ENCODE results near the gene DSCAM. TPM values are rescaled to one million over a fixed set of nuclear protein-coding genes. Genes with fewer than 3 reads are reported as not detected.

The DSCAM gene
- total RNA-seq, 3 donors from 2014 or later = not detected

DNA sequence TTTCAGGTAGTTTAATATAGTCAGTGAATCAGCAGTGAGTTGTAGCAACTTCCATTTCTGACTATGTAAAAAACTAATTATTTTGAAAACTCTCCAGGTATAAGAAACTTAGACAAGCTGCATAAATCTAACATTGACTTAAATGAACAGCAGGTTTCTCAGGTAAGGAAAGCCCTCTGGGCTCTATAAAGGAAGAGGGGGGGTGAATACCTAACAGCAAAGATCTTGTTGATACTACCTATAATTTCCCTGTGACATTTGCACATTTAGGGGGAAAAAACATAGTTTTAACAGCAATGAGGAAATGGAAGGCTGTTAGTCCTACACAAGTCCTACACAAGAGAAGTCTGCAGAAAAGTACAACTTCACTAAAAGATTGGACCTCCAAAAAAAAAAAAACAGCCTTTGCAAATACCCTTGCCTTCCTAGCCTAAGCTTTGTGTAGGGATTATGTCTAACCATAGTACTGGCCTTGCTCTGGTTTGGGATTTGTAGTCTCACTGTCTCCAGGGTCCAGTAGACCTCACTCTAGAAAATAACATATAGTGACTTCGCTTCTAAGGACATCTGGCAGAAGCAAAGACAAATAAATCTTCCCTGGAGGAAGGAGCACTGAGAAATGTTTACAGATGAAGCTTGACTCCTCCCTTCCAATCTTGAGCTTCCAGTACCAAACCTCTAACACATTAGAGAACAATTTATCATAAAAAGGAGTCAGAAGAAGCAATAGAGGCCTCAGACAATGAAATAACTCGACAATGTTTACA is 459.8 kb downstream of the DSCAM start:
- Mint-ChIP-seq H3K9me3 (peaks cover 8% of the 10 kb centered on the region), H3K4me1 (ENCODE audit: low read depth) (no peaks in the 10 kb centered on the region), H3K36me3 (ENCODE audit: insufficient read depth) (no peaks in the 10 kb centered on the region), H3K4me3 (no peak overlapping the region), H3K27me3 (ENCODE audit: low read depth) (no peaks in the 10 kb centered on the region)
- no peak for DNase-seq
- no peak for ATAC-seq

DNA sequence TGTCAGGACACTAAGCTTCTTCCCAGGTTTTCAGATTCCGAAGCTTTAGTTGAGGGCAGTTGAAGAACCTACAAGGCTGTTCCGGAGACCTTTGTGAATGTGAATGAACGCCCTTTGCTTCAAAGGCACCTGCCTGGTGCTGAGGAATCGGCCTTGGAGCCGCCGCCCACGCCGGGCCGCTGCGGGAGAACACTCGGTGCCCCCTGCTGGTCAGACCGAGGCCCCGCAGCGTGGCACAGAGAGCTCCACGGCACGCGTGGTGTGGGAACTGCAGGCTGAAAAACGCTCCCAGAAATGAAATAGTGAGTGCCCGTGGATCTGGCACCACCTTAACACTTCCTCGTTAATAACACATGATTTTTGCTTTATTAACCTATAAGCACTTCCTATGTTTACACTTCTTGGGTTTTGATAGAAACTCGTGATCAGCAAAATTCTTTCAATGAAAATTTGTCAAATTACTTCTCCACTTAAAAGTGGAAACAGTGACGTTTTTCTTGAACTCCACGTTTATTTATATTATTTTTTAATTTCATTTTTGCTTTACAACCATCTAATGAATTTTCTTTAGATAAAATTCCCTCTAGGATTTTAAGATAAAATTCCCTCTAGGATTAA is 460.6 kb downstream of the DSCAM start:
- Mint-ChIP-seq H3K4me3 (no peak overlapping the region), H3K36me3 (ENCODE audit: insufficient read depth) (no peaks in the 10 kb centered on the region), H3K4me1 (ENCODE audit: low read depth) (no peaks in the 10 kb centered on the region), H3K9me3 (peaks cover 8% of the 10 kb centered on the region), H3K27me3 (ENCODE audit: low read depth) (no peaks in the 10 kb centered on the region)
- ATAC-seq (no peak), DNase-seq (no peak)

DNA sequence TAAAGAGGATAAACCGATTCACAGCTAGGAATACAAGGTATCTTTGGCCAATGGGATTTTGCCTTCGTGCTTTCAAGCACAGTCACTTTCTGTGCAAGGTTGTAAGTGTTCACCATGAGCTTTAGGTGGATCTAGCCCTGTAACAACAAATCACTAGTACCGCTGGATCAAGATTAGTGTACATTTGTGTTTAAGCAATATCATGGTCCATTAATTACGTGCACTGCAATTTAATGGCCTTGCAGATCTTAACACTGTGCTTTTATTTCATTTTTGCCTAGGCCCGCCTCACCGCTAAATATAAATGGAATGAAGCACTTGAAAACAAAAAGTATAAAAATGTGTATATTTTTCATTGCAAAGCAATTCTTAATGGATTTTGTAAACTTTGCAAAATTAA is 461.1 kb downstream of the DSCAM start:
- DNase-seq (no peak), ATAC-seq (no peak)
- peaks cover 8% of the 10 kb centered on the region for H3K9me3 Mint-ChIP-seq
- no peaks in the 10 kb centered on the region for H3K4me1 Mint-ChIP-seq (ENCODE audit: low read depth)
- no peak overlapping the region for H3K4me3 Mint-ChIP-seq
- no peaks in the 10 kb centered on the region for H3K27me3 Mint-ChIP-seq (ENCODE audit: low read depth)
- H3K36me3 Mint-ChIP-seq (ENCODE audit: insufficient read depth) = no peaks in the 10 kb centered on the region

GRCh38 chr21:40383951-40384350 is 463.0 kb downstream of the DSCAM start:
- no peaks in the 10 kb centered on the region for H3K4me1 Mint-ChIP-seq (ENCODE audit: low read depth)
- DNase-seq (no peak), ATAC-seq (no peak)
- H3K27me3 Mint-ChIP-seq (ENCODE audit: low read depth) = no peaks in the 10 kb centered on the region
- no peak overlapping the region for H3K4me3 Mint-ChIP-seq
- H3K36me3 Mint-ChIP-seq (ENCODE audit: insufficient read depth) = no peaks in the 10 kb centered on the region
- H3K9me3 Mint-ChIP-seq = peaks cover 8% of the 10 kb centered on the region

DNA sequence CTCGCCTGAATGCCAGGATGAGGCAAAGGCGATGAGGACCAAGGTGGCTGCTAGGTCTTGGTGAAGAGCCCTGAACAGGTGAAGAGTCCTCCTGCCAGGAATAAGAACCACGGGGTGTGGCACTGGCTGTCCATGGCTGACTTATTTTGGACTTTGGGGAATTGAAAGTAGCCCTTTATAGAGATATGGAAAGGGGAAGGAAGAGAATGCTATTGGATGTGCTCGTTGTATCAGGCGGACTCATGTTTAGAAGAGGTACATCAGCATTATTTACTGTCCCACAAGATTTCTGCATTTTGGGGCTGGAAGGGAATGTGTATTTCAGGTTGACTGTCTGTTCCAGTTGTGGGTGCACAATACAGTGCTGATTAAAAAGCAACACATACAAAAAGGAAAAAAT is 465.8 kb downstream of the DSCAM start:
- peaks cover 8% of the 10 kb centered on the region for H3K9me3 Mint-ChIP-seq
- no peaks in the 10 kb centered on the region for H3K4me1 Mint-ChIP-seq (ENCODE audit: low read depth)
- no peaks in the 10 kb centered on the region for H3K36me3 Mint-ChIP-seq (ENCODE audit: insufficient read depth)
- ATAC-seq (no peak), DNase-seq (no peak)
- H3K27me3 Mint-ChIP-seq (ENCODE audit: low read depth) = no peaks in the 10 kb centered on the region
- no peak overlapping the region for H3K4me3 Mint-ChIP-seq

DNA sequence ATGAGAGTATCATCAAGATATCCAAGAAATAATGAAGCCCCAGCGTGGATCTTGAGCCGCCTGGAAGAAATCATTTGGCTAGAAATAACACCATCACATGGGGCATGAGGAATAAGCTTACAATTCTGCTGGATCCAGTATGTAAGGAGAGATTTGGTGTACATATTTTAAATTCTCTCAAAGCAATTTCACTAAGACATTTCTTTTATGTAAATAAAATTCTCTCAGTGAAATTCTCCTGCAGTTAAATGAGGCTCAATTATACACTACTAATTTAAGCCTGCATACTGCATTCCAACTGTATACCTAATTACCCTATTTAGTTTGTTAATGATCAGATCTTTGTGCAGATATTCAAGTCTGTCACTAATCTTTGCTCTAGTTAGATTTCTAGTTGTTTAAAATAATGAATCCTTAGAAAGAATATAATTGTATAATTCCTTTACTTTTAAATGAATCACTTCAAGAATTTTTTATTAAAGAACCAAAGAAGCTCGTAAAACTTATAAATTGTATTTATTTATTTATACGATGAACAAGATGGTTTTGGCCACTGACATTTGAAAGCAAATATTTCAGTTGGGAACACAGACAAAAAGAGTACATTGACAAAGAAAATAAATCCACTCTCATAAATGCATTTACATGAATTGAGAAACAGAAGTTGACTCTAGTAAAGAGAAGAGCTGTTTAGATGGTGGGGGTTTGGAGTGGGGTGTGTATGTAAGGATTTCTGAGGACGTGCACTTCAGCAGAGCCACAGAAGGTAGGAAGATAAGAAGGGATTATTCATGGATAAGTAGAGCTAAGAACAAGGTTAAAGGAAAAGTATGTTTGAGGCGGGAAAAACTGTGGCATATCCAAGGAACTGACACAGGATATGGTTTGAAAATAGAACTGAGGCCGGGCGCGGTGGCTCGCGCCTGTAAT is 466.8 kb downstream of the DSCAM start:
- no peaks in the 10 kb centered on the region for H3K36me3 Mint-ChIP-seq (ENCODE audit: insufficient read depth)
- no peaks in the 10 kb centered on the region for H3K4me1 Mint-ChIP-seq (ENCODE audit: low read depth)
- no peak for ATAC-seq
- H3K9me3 Mint-ChIP-seq = peaks cover 8% of the 10 kb centered on the region
- H3K27me3 Mint-ChIP-seq (ENCODE audit: low read depth) = no peaks in the 10 kb centered on the region
- no peak overlapping the region for H3K4me3 Mint-ChIP-seq
- DNase-seq = no peak

DNA sequence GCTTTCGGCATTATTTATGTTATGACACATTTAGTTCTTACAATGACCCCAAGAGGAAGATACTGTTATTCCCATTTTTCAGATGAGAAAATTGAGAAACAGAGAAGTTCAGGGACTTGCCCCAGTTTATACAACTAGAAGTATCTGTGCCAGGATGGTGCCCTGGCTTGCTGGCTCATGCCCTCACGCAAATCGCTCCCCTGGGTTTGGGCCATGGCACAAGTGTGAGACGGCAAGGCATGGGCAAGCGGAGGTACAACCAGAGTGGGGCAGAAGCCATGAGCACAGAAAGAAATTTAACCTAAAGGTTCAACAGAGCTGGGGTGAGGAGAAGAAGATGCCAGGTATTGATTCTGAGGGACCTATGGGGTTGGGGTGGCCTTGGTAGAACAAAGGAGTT is 469.8 kb downstream of the DSCAM start:
- no peak overlapping the region for H3K4me3 Mint-ChIP-seq
- H3K36me3 Mint-ChIP-seq (ENCODE audit: insufficient read depth) = no peaks in the 10 kb centered on the region
- DNase-seq (no peak), ATAC-seq (no peak)
- H3K27me3 Mint-ChIP-seq (ENCODE audit: low read depth) = no peaks in the 10 kb centered on the region
- H3K9me3 Mint-ChIP-seq = peaks cover 4% of the 10 kb centered on the region
- H3K4me1 Mint-ChIP-seq (ENCODE audit: low read depth) = no peaks in the 10 kb centered on the region

DNA sequence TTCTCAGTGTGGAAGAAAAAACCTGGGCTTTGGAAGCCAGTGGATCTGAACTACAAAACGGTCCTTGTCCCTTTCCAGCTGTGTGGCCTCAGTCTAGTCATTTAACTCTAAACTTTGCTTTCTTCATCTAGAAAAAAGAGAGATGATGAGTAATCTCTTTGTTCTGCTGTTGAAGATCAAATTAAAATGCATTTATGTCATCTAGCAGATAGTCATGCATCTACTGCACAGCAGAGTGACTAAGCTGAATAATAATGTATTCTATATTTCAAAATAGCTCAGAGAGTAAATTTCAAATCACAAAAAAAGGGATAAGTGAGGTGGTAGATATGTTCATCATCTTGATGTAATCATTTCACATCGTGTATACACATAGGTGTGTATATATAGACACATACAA is 473.2 kb downstream of the DSCAM start:
- Mint-ChIP-seq H3K4me1 (ENCODE audit: low read depth) (no peaks in the 10 kb centered on the region), H3K27me3 (ENCODE audit: low read depth) (no peaks in the 10 kb centered on the region), H3K9me3 (no peaks in the 10 kb centered on the region), H3K4me3 (no peak overlapping the region), H3K36me3 (ENCODE audit: insufficient read depth) (no peaks in the 10 kb centered on the region)
- ATAC-seq (no peak), DNase-seq (no peak)

DNA sequence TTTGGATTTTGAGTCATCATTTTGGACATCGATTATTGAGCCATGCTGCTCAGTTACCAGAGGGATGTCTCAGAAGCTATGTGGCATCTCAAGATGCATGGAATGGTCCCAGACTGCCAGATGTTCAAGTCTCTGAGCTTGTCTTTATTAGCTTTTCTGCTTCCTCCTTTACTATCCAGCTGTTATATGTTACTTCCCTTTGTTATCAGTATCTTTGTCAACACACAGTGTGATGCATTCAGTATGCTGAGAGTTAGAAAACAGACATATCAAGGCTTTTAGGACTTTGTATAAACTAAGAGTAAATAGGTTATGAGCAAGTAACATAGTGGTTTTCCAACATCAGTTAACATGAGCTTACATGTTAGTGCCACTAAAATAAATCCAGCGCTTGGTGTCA is 474.5 kb downstream of the DSCAM start:
- Mint-ChIP-seq H3K9me3 (no peaks in the 10 kb centered on the region), H3K36me3 (ENCODE audit: insufficient read depth) (no peaks in the 10 kb centered on the region), H3K27me3 (ENCODE audit: low read depth) (no peaks in the 10 kb centered on the region), H3K4me1 (ENCODE audit: low read depth) (no peaks in the 10 kb centered on the region), H3K4me3 (no peak overlapping the region)
- DNase-seq (no peak), ATAC-seq (no peak)

DNA sequence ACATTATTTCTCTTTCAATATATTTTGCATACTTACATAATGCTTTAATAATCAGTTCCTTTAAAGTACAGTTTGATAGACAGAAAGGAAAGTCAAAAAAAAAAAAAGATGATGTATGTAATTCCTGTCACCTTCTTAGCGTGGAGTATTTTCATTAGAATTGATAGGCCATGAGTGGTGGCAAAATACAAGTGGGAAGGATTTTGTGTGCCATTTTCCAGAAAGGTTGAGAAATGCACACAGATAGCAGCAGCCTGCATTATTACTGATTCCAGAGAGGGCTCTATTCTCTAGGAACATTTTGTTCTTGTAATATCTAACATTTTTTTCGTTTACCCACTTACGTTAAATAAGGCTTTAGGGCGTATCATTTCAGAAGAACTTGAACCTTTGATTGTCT is 475.6 kb downstream of the DSCAM start:
- Mint-ChIP-seq H3K36me3 (ENCODE audit: insufficient read depth) (no peaks in the 10 kb centered on the region), H3K4me3 (no peak overlapping the region), H3K9me3 (no peaks in the 10 kb centered on the region), H3K27me3 (ENCODE audit: low read depth) (no peaks in the 10 kb centered on the region), H3K4me1 (ENCODE audit: low read depth) (no peaks in the 10 kb centered on the region)
- ATAC-seq (no peak), DNase-seq (no peak)

DNA sequence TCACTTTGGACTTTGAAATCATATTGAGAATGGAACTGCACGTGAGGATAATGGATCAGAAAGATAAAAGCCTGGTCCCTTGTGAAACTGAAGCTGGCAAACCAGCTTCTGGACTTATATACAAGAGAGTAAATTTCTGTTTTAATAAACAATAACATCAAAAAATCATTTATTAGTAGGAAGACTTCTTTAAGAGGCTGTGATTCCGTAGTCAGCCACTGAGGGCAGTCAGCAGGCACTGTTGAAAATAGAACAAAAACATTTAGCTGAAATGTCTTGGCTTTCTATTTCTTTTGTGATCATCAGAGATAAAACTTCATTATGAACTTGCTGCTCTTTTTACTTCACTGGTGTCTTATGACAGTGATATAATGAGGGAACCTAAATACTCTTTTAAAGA is 490.3 kb downstream of the DSCAM start:
- Mint-ChIP-seq H3K4me3 (no peak overlapping the region), H3K4me1 (ENCODE audit: low read depth) (no peaks in the 10 kb centered on the region), H3K36me3 (ENCODE audit: insufficient read depth) (no peaks in the 10 kb centered on the region), H3K27me3 (ENCODE audit: low read depth) (no peaks in the 10 kb centered on the region), H3K9me3 (peaks cover 10% of the 10 kb centered on the region)
- no peak for ATAC-seq
- DNase-seq = no peak

- ATAC-seq = no peak
- no peaks in the 10 kb centered on the region for H3K36me3 Mint-ChIP-seq (ENCODE audit: insufficient read depth)
- no peak for DNase-seq
- H3K4me1 Mint-ChIP-seq (ENCODE audit: low read depth) = no peaks in the 10 kb centered on the region
- H3K4me3 Mint-ChIP-seq = no peak overlapping the region
- no peaks in the 10 kb centered on the region for H3K27me3 Mint-ChIP-seq (ENCODE audit: low read depth)
- H3K9me3 Mint-ChIP-seq = peaks cover 17% of the 10 kb centered on the region
These were observed 491.9 kb downstream of the DSCAM start for GRCh38 chr21:40355076-40355475.

DNA sequence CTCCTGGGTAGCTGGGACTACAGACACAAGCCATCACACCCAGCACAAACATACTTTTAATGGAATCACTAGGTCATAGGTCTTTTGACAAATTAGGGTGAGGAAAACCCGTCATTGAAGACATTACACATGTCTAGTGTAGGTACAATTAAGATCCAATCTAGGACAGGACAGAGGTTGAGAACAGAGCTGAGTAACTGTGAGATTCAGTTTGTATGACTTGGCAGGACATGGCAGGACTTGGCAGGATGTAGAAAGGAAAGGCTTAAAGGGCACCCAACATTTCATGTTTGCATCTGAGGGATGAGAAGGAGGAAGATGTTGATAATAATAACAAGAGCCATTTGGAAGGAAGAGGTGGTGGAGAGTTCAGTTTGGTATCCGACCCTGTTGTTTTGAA is 496.0 kb downstream of the DSCAM start:
- no peak for ATAC-seq
- Mint-ChIP-seq H3K4me3 (no peak overlapping the region), H3K4me1 (ENCODE audit: low read depth) (no peaks in the 10 kb centered on the region), H3K27me3 (ENCODE audit: low read depth) (no peaks in the 10 kb centered on the region), H3K9me3 (peaks cover 12% of the 10 kb centered on the region), H3K36me3 (ENCODE audit: insufficient read depth) (no peaks in the 10 kb centered on the region)
- no peak for DNase-seq

DNA sequence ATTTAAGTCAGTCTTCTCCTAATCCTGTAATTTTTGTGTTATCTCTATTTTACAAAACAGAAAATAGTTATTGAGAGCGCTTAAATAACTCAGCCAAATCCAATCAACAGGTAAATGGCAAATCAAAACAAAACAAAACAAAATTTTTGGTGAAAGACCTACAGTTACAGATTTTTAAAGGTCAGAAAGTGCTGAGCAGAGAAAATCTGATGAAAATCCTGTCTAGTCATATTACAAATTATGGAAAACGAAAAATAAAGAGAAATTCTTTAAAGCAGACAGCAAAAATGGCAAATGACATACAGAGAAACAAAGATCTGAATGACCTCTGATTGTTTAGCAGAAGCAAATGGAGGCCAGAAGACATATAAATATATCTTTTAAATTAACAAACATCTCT is 497.4 kb downstream of the DSCAM start:
- Mint-ChIP-seq H3K36me3 (ENCODE audit: insufficient read depth) (no peaks in the 10 kb centered on the region), H3K4me3 (no peak overlapping the region), H3K9me3 (peaks cover 12% of the 10 kb centered on the region), H3K27me3 (ENCODE audit: low read depth) (no peaks in the 10 kb centered on the region), H3K4me1 (ENCODE audit: low read depth) (no peaks in the 10 kb centered on the region)
- DNase-seq (no peak), ATAC-seq (no peak)

Data from activated T-cell treated with anti-CD3 and anti-CD28 coated beads, Interleukin-2, amount 50 U/mL, for 4 hours (primary cell).